ENCODE results near the gene DCAF6.

GRCh38 chr1:168031198-168031597 is 94.7 kb downstream of the DCAF6 start:
- TF ChIP-seq TAF1 (IDR thresholded peaks at IDR 0.05; ENCODE audit: borderline replicate concordance, insufficient read depth, low read length): no peak
- TF ChIP-seq FOXP2 (optimal IDR thresholded peaks at IDR 0.05; ENCODE audit: borderline replicate concordance, extremely low read depth, extremely low read length, insufficient read depth): no peak
- no peak for TF ChIP-seq REST (IDR thresholded peaks at IDR 0.05; ENCODE audit: insufficient read depth in 1 of 2, low read depth in 2 of 2, low read length in 2 of 2)
- TF ChIP-seq POLR2AphosphoS5 (IDR thresholded peaks at IDR 0.05; ENCODE audit: low read depth, low read length): no peak
- TF ChIP-seq SIN3A (IDR thresholded peaks at IDR 0.05; ENCODE audit: borderline replicate concordance, insufficient read depth, low read length): no peak

Data from PFSK-1 (cell line).